PC-3 (cell line): ENCODE results near the gene KRT6C. TPM values are rescaled to one million over a fixed set of nuclear protein-coding genes. Genes with fewer than 3 reads are reported as not detected.
"Not testable (repeated sequence)": the region's sequence is repeated elsewhere in the genome, so short reads cannot be mapped to it uniquely, and the experiment has no call there.

Source experiments
- ATAC-seq: fragments of 200-7000 bp; cut with Tn5 transposase; 2 replicates; pipeline ENCODE4 v1.9.1; 2020; ENCODE audit warnings: mild to moderate bottlenecking, moderate library complexity
- BruUV-seq: library from RNA; stranded (reverse); fragments of 400-500 nt; replicated peaks from 2 replicates; lab custom pipeline; 2021; lab: Mats Ljungman, UMichigan
- CTCF ChIA-PET: fragments of 300-600 bp; sonication (Branson Sonifier 250); formaldehyde crosslinking; loops from one replicate; lab custom pipeline; 2022; ENCODE audit warnings: antibody characterized with exemption; lab: Charles Lee
- POLR2A ChIA-PET: fragments of 300-600 bp; sonication (Branson Sonifier 250); formaldehyde crosslinking; loops from one replicate; lab custom pipeline; 2022; ENCODE audit warnings: antibody characterized with exemption; ENCODE audit not compliant: unreplicated experiment; lab: Charles Lee
- DNase-seq: peaks from one replicate; pipeline ENCODE4 v3.0.0-alpha.2; 2015
- H2AFZ ChIP-seq: fragments of 300-600 bp; sonication (generic); 2 replicates; pipeline ENCODE4 v1.6.0; 2016; ENCODE audit warnings: antibody characterized with exemption, low read length
- H3F3A ChIP-seq: fragments of 300-600 bp; sonication (generic); one replicate; pipeline ENCODE4 v1.6.0; 2017; ENCODE audit warnings: antibody characterized with exemption, low read length, control low read depth, mild to moderate bottlenecking; ENCODE audit not compliant: unreplicated experiment
- H3K27ac ChIP-seq: fragments of 300-600 bp; sonication (generic); 2 replicates; pipeline ENCODE4 v1.5.1; 2016; ENCODE audit warnings: mild to moderate bottlenecking, low read length
- H3K27me3 ChIP-seq: fragments of 300-600 bp; sonication (generic); 2 replicates; pipeline ENCODE4 v1.6.1; 2016; ENCODE audit warnings: low read length, mixed read lengths
- H3K36me3 ChIP-seq: fragments of 300-600 bp; sonication (generic); 2 replicates; pipeline ENCODE4 v1.6.1; 2016; ENCODE audit warnings: low read depth, mixed run types, low read length, mixed read lengths
- H3K4me1 ChIP-seq: fragments of 300-600 bp; sonication (generic); 2 replicates; pipeline ENCODE4 v1.5.1; 2016; ENCODE audit warnings: low read length; ENCODE audit not compliant: insufficient read depth
- H3K4me2 ChIP-seq: fragments of 300-600 bp; sonication (generic); 2 replicates; pipeline ENCODE4 v1.6.0; 2016; ENCODE audit warnings: low read length
- H3K4me3 ChIP-seq: fragments of 300-600 bp; sonication (generic); 2 replicates; pipeline ENCODE4 v1.5.1; 2016; ENCODE audit warnings: mild to moderate bottlenecking, low read length, mixed read lengths
- H3K79me2 ChIP-seq: fragments of 300-600 bp; sonication (generic); 2 replicates; pipeline ENCODE4 v1.6.1; 2017; ENCODE audit warnings: low read length, mixed read lengths
- H3K9ac ChIP-seq: fragments of 300-600 bp; sonication (generic); 2 replicates; pipeline ENCODE4 v1.6.0; 2016; ENCODE audit warnings: mild to moderate bottlenecking, low read length
- H3K9me2 ChIP-seq: fragments of 300-600 bp; sonication (generic); replicated peaks from 2 replicates; pipeline ENCODE4 v1.6.1; 2016; ENCODE audit warnings: mixed run types, low read length, mixed read lengths
- H3K9me3 ChIP-seq: fragments of 300-600 bp; sonication (generic); 2 replicates; pipeline ENCODE4 v1.6.1; 2016; ENCODE audit warnings: low read length, mixed read lengths
- H4K20me1 ChIP-seq: fragments of 300-600 bp; sonication (generic); 2 replicates; pipeline ENCODE4 v1.6.1; 2016; ENCODE audit warnings: low read length, mixed read lengths
- CTCF ChIP-seq: fragments of 300-600 bp; sonication (generic); conservative IDR thresholded peaks from 2 replicates; pipeline ENCODE4 v1.5.1; 2017; ENCODE audit warnings: antibody characterized with exemption, low read depth, mild to moderate bottlenecking, low read length
- EZH2 ChIP-seq: fragments of 300-600 bp; sonication (generic); IDR thresholded peaks from one replicate; pipeline ENCODE4 v1.6.1; 2017; ENCODE audit warnings: antibody characterized with exemption, mild to moderate bottlenecking, low read length; ENCODE audit not compliant: unreplicated experiment
- EZH2phosphoT487 ChIP-seq: fragments of 300-600 bp; sonication (generic); IDR thresholded peaks from 2 replicates; pipeline ENCODE4 v1.6.1; 2018; ENCODE audit warnings: mild to moderate bottlenecking, antibody characterized with exemption, low read length, borderline replicate concordance
- intact Hi-C: fragments of 100-400 bp; cut with micrococcal nuclease; formaldehyde crosslinking; loops from 2 replicates; pipeline ENCODE4 v1.9.0; 2023
- total RNA-seq: library from RNA; depleted of rRNA; stranded (reverse); fragments of >200 nt; gene quantifications from 2 replicates; pipeline ENCODE4 v1.2.3, GENCODE V29; 2014

Gene KRT6C
- total RNA-seq, 1 experiment from 2014 or later: not detected

GRCh38 chr12:52491495-52491894 lies 17.9 kb upstream of the KRT6C start:
- H3K4me3 ChIP-seq, H3K9me3 ChIP-seq, CTCF ChIA-PET, H3K27ac ChIP-seq, ATAC-seq, H3F3A ChIP-seq, H3K27me3 ChIP-seq, H3K9ac ChIP-seq, DNase-seq, POLR2A ChIA-PET, BruUV-seq, H3K36me3 ChIP-seq, intact Hi-C loops, H3K79me2 ChIP-seq, H3K4me2 ChIP-seq, H3K9me2 ChIP-seq, H2AFZ ChIP-seq, H4K20me1 ChIP-seq: not testable (repeated sequence)
- peaks cover 37% of the 10 kb centered on the region for H3K4me1 ChIP-seq

- POLR2A ChIA-PET: no interaction called here
- DNase-seq (no peak), ATAC-seq (no peak)
- no TSS peak for BruUV-seq
- Histone ChIP-seq H3K27ac (no peak overlapping the region), H3K4me2 (no peak overlapping the region), H3K9me3 (0 out of 2 replicates have a peak, but pooled peaks cover 2% of the 10 kb centered on the region), H3K27me3 (no peaks in the 10 kb centered on the region), H3K4me1 (peaks cover 9% of the 10 kb centered on the region), H3F3A (no peaks in the 10 kb centered on the region), H2AFZ (no peak overlapping the region), H4K20me1 (no peaks in the 10 kb centered on the region), H3K4me3 (no peak overlapping the region), H3K36me3 (no peaks in the 10 kb centered on the region), H3K79me2 (no peaks in the 10 kb centered on the region), H3K9ac (no peak overlapping the region), H3K9me2 (no peaks in the 10 kb centered on the region)
- intact Hi-C loops: no loop called here
- TF ChIP-seq EZH2phosphoT487: no peak
- TF ChIP-seq EZH2: no peak
- no peak for TF ChIP-seq CTCF
- CTCF ChIA-PET: no interaction called here
Measured at GRCh38 chr12:52488736-52489135, 15.1 kb upstream of the KRT6C start.

GRCh38 chr12:52487744-52488443 lies 14.3 kb upstream of the KRT6C start:
- H3K27ac ChIP-seq, BruUV-seq, H3K9me2 ChIP-seq, H3K36me3 ChIP-seq, CTCF ChIA-PET, DNase-seq, H3K9ac ChIP-seq, H3K4me3 ChIP-seq, H4K20me1 ChIP-seq, intact Hi-C loops, H3K79me2 ChIP-seq, H3K27me3 ChIP-seq, H3K4me1 ChIP-seq, H3F3A ChIP-seq, H3K4me2 ChIP-seq, H3K9me3 ChIP-seq, ATAC-seq, H2AFZ ChIP-seq, POLR2A ChIA-PET: not testable (repeated sequence)

- Histone ChIP-seq H3K9me2 (no peaks in the 10 kb centered on the region), H3K9me3 (0 out of 2 replicates have a peak, but pooled peaks cover 2% of the 10 kb centered on the region), H3K27me3 (no peaks in the 10 kb centered on the region), H3K4me3 (no peak overlapping the region), H3F3A (no peaks in the 10 kb centered on the region), H3K36me3 (no peaks in the 10 kb centered on the region), H3K9ac (no peak overlapping the region), H3K4me2 (no peak overlapping the region), H3K4me1 (no peaks in the 10 kb centered on the region), H2AFZ (no peak overlapping the region), H3K79me2 (no peaks in the 10 kb centered on the region), H3K27ac (no peak overlapping the region), H4K20me1 (no peaks in the 10 kb centered on the region)
- ChIA-PET POLR2A (no interaction called here), CTCF (no interaction called here)
- BruUV-seq: no TSS peak
- no peak for DNase-seq
- intact Hi-C loops: no loop called here
- TF ChIP-seq EZH2phosphoT487 (no peak), EZH2 (no peak), CTCF (no peak)
- ATAC-seq: no peak
Measured at GRCh38 chr12:52487211-52487610, 13.6 kb upstream of the KRT6C start.
